ENCODE results near the gene ATAT1. TPM values are rescaled to one million over a fixed set of nuclear protein-coding genes. Genes with fewer than 3 reads are reported as not detected.

ATAT1 gene
- total and polyA plus RNA-seq, 10 of the 15 experiments (the other 5 are each of a cell fraction or from before 2014, with no cell fraction given) = 1.1 to 14.2 (median 6.9) TPM

- Histone ChIP-seq H4K20me1 (ENCODE audit: control insufficient read depth, insufficient read depth) (peaks cover 3% of the 10 kb centered on the region; the same call in 1 of the 2 replicates), H3K27ac (ENCODE audit: control insufficient read depth, insufficient read depth) (no peak overlapping the region), H3K9ac (ENCODE audit: control insufficient read depth, insufficient read depth, low read length) (no peak overlapping the region), H3K9me3 (replicated peaks; ENCODE audit: control insufficient read depth, insufficient read depth, low read length) (no peaks in the 10 kb centered on the region), H3K4me2 (ENCODE audit: control insufficient read depth, insufficient read depth) (no peak overlapping the region), H3K4me1 (ENCODE audit: control insufficient read depth, insufficient read depth, low read length) (no peaks in the 10 kb centered on the region; the same call in 1 of the 2 replicates), H3K36me3 (ENCODE audit: control insufficient read depth in 2 of 2, insufficient read depth in 2 of 2, low read length in 1 of 2) (peaks cover 15 to 22% of the 10 kb centered on the region in 2 experiments; a peak in 3 of 4 replicates), H3K27me3 (replicated peaks in 1 of 2; ENCODE audit: control insufficient read depth in 2 of 2, insufficient read depth in 2 of 2, low read length in 1 of 2) (no peaks in the 10 kb centered on the region), H2AFZ (ENCODE audit: control insufficient read depth, low read depth, low read length) (no peak overlapping the region), H3K79me2 (ENCODE audit: control insufficient read depth, insufficient read depth, low read length) (no peaks in the 10 kb centered on the region), H3K4me3 (no peak overlapping the region)
- no TSS peak for BruUV-seq (replicated peaks)
- ATAC-seq (no peak), DNase-seq (ENCODE audit: low read depth, low spot score) (no peak), FAIRE-seq (no peak)
- in situ Hi-C loops (cut with MboI) (loop anchor here (5.0 kb wide), 1 partner anchor 117 kb away; no protein-coding TSS in a partner anchor), intact Hi-C loops (cut with micrococcal nuclease; ENCODE audit: unreplicated experiment) (no loop called here)
- ChIA-PET POLR2A (interaction anchor here (0.7 to 2.5 kb wide), 7 partner anchors 11 to 54 kb away, joined by 3 to 10 read pairs (median 4); no protein-coding TSS in a partner anchor), RAD21 (ENCODE audit: unreplicated experiment) (interaction anchor here (0.7 to 3.7 kb wide), 6 partner anchors 16 to 488 kb away, joined by 3 to 22 read pairs (median 3); partner anchors contain the start of gene ABCF1), SMC1A (ENCODE audit: uncharacterized antibody, unreplicated experiment) (interaction anchor here (0.7 to 3.5 kb wide), 7 partner anchors 14 to 132 kb away, joined by 4 to 50 read pairs (median 10); partner anchors contain the start of gene ABCF1), CTCF (interaction anchor here (0.8 to 10.3 kb wide), 12 partner anchors 8 to 146 kb away, joined by 3 to 188 read pairs (median 12); no protein-coding TSS in a partner anchor)
- no peak for TF ChIP-seq BCLAF1 (IDR thresholded peaks at IDR 0.05)
- no peak for TF ChIP-seq ZNF384 (IDR thresholded peaks at IDR 0.05; ENCODE audit: borderline replicate concordance, low read depth, low read length)
- TF ChIP-seq SP1 (IDR thresholded peaks at IDR 0.05; ENCODE audit: low read depth, low read length) = no peak
- TF ChIP-seq POLR2AphosphoS2 (IDR thresholded peaks at IDR 0.05; ENCODE audit: low read depth, low read length) = no peak
- no peak for TF ChIP-seq SUZ12 (IDR thresholded peaks at IDR 0.05; ENCODE audit: unreplicated experiment)
- no peak for TF ChIP-seq HDGF (IDR thresholded peaks at IDR 0.05)
- 89% methylated on average over 11 of the region's 12 CpGs for WGBS (ENCODE audit: insufficient coverage, insufficient replicate concordance, low lambda C conversion rate, missing lambda C conversion rate)
Observed at GRCh38 chr6:30598912-30599624, 27.6 kb upstream of the ATAT1 start.

All from GM12878 (cell line).